Stomach (tissue), 9 donors: Measurements from ENCODE around the gene EML4. TPM values are rescaled to one million over a fixed set of nuclear protein-coding genes. Genes with fewer than 3 reads are reported as not detected.

ENCODE experiments used
- DNase-seq, 2 donors: peaks; one replicate each; pipeline versions ENCODE4 v3.0.0 to v3.0.0-alpha.2; 2013 to 2019
- H3K27ac ChIP-seq, 5 donors: fragments of 200-600 bp in 4 of 5; sonication (generic) in 4 of 5; one replicate each; pipeline ENCODE4 v1.5.1; 2013 to 2019; ENCODE audit warnings: mild to moderate bottlenecking in 1 of 5, moderate library complexity in 1 of 5
- H3K27me3 ChIP-seq, 3 donors: fragments of 200-600 bp; sonication (generic); one replicate each; pipeline ENCODE4 v1.5.1; 2017 to 2019; ENCODE audit warnings: mixed run types in 1 of 3
- H3K36me3 ChIP-seq, 4 donors: fragments of 200-600 bp; sonication (generic); 1 replicate in 3 of 4; 2 replicates in 1 of 4; pipeline ENCODE4 v1.5.1; 2016 to 2019
- H3K4me1 ChIP-seq, 4 donors: fragments of 200-600 bp; sonication (generic); one replicate each; pipeline ENCODE4 v1.5.1; 2016 to 2019
- H3K4me3 ChIP-seq, 4 donors: fragments of 200-600 bp; sonication (generic) in 3 of 4; one replicate each; pipeline ENCODE4 v1.5.1; 2016 to 2019; ENCODE audit warnings: mild to moderate bottlenecking in 1 of 4
- H3K9me3 ChIP-seq, 4 donors: fragments of 200-600 bp; sonication (generic); one replicate each; pipeline ENCODE4 v1.5.1; 2016 to 2019
- CTCF ChIP-seq, 7 experiments: fragments of 450-650 bp in 4 of 7; fragments of 200-600 bp in 3 of 7; sonication (generic) in 3 of 7; IDR thresholded peaks; one replicate each; pipeline ENCODE4 v1.5.1; 2016 to 2019; ENCODE audit warnings: antibody characterized with exemption in 7 of 7, control low read depth in 2 of 7, mild to moderate bottlenecking in 1 of 7
- EP300 ChIP-seq: sonication (generic); formaldehyde crosslinking; IDR thresholded peaks from one replicate; pipeline ENCODE4 v1.6.1; 2017; ENCODE audit warnings: antibody characterized with exemption
- POLR2A ChIP-seq, 4 donors: fragments of 450-650 bp; IDR thresholded peaks; one replicate each; pipeline ENCODE4 v1.6.1; 2016; ENCODE audit warnings: antibody characterized with exemption in 4 of 4, control low read depth in 2 of 4, mild to moderate bottlenecking in 1 of 4, moderate library complexity in 1 of 4
- POLR2AphosphoS5 ChIP-seq, 3 donors: sonication (generic); formaldehyde crosslinking; IDR thresholded peaks; one replicate each; pipeline ENCODE4 v1.6.1; 2016; ENCODE audit warnings: antibody characterized with exemption in 3 of 3
- WGBS, 5 donors: extraction: QIAGEN DNeasy Blood & Tissue Kit in 3 of 5; methylation state at CpG; one replicate each; pipeline versions ENCODE4 v1.1.5 to v1.1.7; 2013 to 2018; 5-methylcytosine and 5-hydroxymethylcytosine counted together
- intact Hi-C: fragments of 100-400 bp; cut with DNase I; formaldehyde crosslinking; loops from one replicate; pipeline ENCODE4 v1.15.1; 2023; ENCODE audit warnings: low total_unique reads
- polyA plus RNA-seq, 3 donors: library from polyadenylated mRNA; stranded (reverse); fragments of 200-250 nt; gene quantifications; one replicate each; pipeline ENCODE4 v1.2.3, GENCODE V29; 2013
- total RNA-seq, 5 donors: library from RNA; depleted of rRNA; stranded (reverse); fragments of >200 nt; gene quantifications; one replicate each; pipeline versions ENCODE4 v1.1.0 to v1.2.3, GENCODE V29; 2014 to 2016
- donor health status: healthy with polysubstance abuse.
- donor health status: Bipolar disorder and iron deficiency.
- donor health status: healthy.

The EML4 gene
- total and polyA plus RNA-seq, 8 donors, result 10.2 to 292 (median 28.6) TPM

DNA sequence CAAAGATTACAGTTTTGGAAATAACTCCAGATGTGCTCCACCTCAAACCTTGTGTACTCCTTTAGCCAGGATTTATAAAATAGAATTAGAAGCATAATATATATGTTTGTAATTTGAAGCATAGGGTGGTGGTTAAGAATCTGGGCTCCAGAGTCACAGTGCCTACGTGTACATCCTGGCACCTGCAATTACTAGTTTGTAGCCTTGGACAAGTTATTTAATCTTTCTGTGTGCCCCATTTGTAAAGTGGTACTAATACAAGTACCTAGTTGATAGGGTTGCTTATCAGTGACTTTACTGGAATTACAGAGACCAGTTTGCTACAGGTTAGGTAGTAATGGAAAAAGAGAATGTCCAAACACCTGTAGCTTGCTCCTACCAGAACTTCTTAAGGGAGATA, 28.6 kb downstream of the EML4 start:
- H3K36me3 ChIP-seq, result no peaks in the 10 kb centered on the region
- TF ChIP-seq POLR2A (IDR thresholded peaks at IDR 0.05) (no peak), CTCF (IDR thresholded peaks at IDR 0.05) (no peak), POLR2AphosphoS5 (IDR thresholded peaks at IDR 0.05) (no peak), EP300 (no peak)
- H3K4me1 ChIP-seq, result peaks cover 7 to 75% (median 39%) of the 10 kb centered on the region in 4 donors
- WGBS, 5 donors, result 46 to 92% (median 77%) methylated on average over 1 of the region's 1 CpG
- no peaks in the 10 kb centered on the region for H3K27me3 ChIP-seq
- no peak for DNase-seq
- intact Hi-C loops, result no loop called here
- H3K27ac ChIP-seq, result no peak overlapping the region
- no peak overlapping the region for H3K4me3 ChIP-seq
- H3K9me3 ChIP-seq, result no peaks in the 10 kb centered on the region

GRCh38 chr2:42198466-42198865, 29.3 kb downstream of the EML4 start:
- intact Hi-C loops, result no loop called here
- H3K36me3 ChIP-seq, result no peaks in the 10 kb centered on the region
- no peak for DNase-seq
- peaks cover 7 to 68% (median 32%) of the 10 kb centered on the region in 4 donors for H3K4me1 ChIP-seq
- no peak overlapping the region for H3K27ac ChIP-seq
- no peaks in the 10 kb centered on the region for H3K9me3 ChIP-seq
- H3K4me3 ChIP-seq, result no peak overlapping the region
- H3K27me3 ChIP-seq, result no peaks in the 10 kb centered on the region
- no peak for TF ChIP-seq EP300
- TF ChIP-seq CTCF (IDR thresholded peaks at IDR 0.05), result no peak
- TF ChIP-seq POLR2A (IDR thresholded peaks at IDR 0.05), result no peak
- no peak for TF ChIP-seq POLR2AphosphoS5 (IDR thresholded peaks at IDR 0.05)

GRCh38 chr2:42199002-42199401, 29.8 kb downstream of the EML4 start:
- H3K36me3 ChIP-seq, result no peaks in the 10 kb centered on the region
- intact Hi-C loops, result no loop called here
- no peak overlapping the region for H3K4me3 ChIP-seq
- TF ChIP-seq EP300, result no peak
- no peak for TF ChIP-seq CTCF (IDR thresholded peaks at IDR 0.05)
- TF ChIP-seq POLR2A (IDR thresholded peaks at IDR 0.05), result no peak
- no peak for TF ChIP-seq POLR2AphosphoS5 (IDR thresholded peaks at IDR 0.05)
- H3K9me3 ChIP-seq, result no peaks in the 10 kb centered on the region
- H3K27me3 ChIP-seq, result no peaks in the 10 kb centered on the region
- 79 to 90% (median 88%) methylated on average over 2 of the region's 2 CpGs for WGBS, 5 donors
- no peak for DNase-seq
- no peak overlapping the region for H3K27ac ChIP-seq
- peaks cover 3 to 64% (median 28%) of the 10 kb centered on the region in 4 donors for H3K4me1 ChIP-seq

GRCh38 chr2:42199626-42200025, 30.5 kb downstream of the EML4 start:
- H3K27me3 ChIP-seq, result no peaks in the 10 kb centered on the region
- H3K9me3 ChIP-seq, result no peaks in the 10 kb centered on the region
- no peaks in the 10 kb centered on the region for H3K36me3 ChIP-seq
- no peak overlapping the region for H3K27ac ChIP-seq
- DNase-seq, result no peak
- intact Hi-C loops, result no loop called here
- 93 to 99% (median 96%) methylated on average over 5 of the region's 5 CpGs for WGBS, 5 donors
- TF ChIP-seq CTCF (IDR thresholded peaks at IDR 0.05) (no peak), EP300 (no peak), POLR2AphosphoS5 (IDR thresholded peaks at IDR 0.05) (no peak), POLR2A (IDR thresholded peaks at IDR 0.05) (no peak)
- no peak overlapping the region for H3K4me3 ChIP-seq
- H3K4me1 ChIP-seq, result peaks cover 3 to 64% (median 24%) of the 10 kb centered on the region in 4 donors
